Nephron (organoid): ENCODE data around the gene TAF4.

Experiments
- H3K27ac Mint-ChIP-seq, 3 experiments: 2 replicates each; pipeline ENCODE4 v1.8.0; 2020; ENCODE audit warnings: mixed read lengths in 3 of 3, mild to moderate bottlenecking in 2 of 3, moderate library complexity in 1 of 3
- H3K27me3 Mint-ChIP-seq: 2 replicates; pipeline ENCODE4 v1.8.0; 2021; ENCODE audit warnings: low read depth, mild to moderate bottlenecking, moderate library complexity, mixed read lengths
- H3K36me3 Mint-ChIP-seq: 2 replicates; pipeline ENCODE4 v1.8.0; 2020; ENCODE audit warnings: low read depth, mixed read lengths
- H3K4me1 Mint-ChIP-seq: 2 replicates; pipeline ENCODE4 v1.8.0; 2020; ENCODE audit warnings: mixed read lengths
- H3K4me3 Mint-ChIP-seq, 3 experiments: 2 replicates each; pipeline ENCODE4 v1.8.0; 2020; ENCODE audit warnings: mild to moderate bottlenecking in 3 of 3, mixed read lengths in 3 of 3, moderate library complexity in 2 of 3
- H3K9me3 Mint-ChIP-seq: 2 replicates; pipeline ENCODE4 v1.8.0; 2020; ENCODE audit warnings: mixed read lengths
- CTCF ChIP-seq, 3 experiments: fragments of 200-600 bp; sonication (generic); IDR thresholded peaks; one replicate each; pipeline ENCODE4 v1.5.0; 2021; ENCODE audit warnings: antibody characterized with exemption in 3 of 3; ENCODE audit not compliant: unreplicated experiment in 3 of 3

Gene TAF4

DNA sequence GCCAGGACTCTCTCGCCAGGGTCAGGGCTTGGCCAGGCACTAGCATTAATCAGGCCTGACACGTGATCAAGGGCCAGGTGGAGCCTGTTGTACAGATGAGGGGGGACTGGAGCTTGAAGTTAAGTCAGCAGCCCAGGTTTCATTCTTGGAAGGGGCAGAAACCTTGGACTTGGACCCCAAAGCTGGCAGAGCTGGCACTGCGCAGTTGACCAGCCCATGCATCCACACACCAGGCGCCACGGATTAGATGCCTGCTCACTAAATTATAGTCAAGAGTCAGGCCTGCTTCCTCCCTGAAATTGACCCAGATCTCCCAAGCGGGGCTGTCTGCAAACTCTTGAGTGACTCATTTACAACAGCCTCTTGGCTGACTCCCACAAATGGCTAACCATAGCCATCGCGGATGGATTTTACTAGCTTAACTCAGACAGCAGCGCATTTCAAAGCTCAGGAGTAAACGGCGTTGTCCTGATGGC, 4.1 kb upstream of the TAF4 start:
- Mint-ChIP-seq H3K4me1 (peaks cover 21% of the 10 kb centered on the region), H3K4me3 (peak overlapping the region in 2 of 3 experiments; percentile 28 to 42), H3K27ac (peak overlapping the region; percentile 60 to 89 (median 63)), H3K36me3 (no peaks in the 10 kb centered on the region), H3K27me3 (peaks cover 10% of the 10 kb centered on the region), H3K9me3 (peaks cover 23% of the 10 kb centered on the region)
- no peak for TF ChIP-seq CTCF (IDR thresholded peaks at IDR 0.05; ENCODE audit: unreplicated experiment in 3 of 3)

GRCh38 chr20:62068997-62069396, 3.3 kb upstream of the TAF4 start:
- Mint-ChIP-seq H3K4me3 (peak overlapping the region; percentile 25 to 53 (median 46)), H3K27ac (peak overlapping the region; percentile 60 to 89 (median 63)), H3K4me1 (peaks cover 21% of the 10 kb centered on the region), H3K9me3 (peaks cover 19% of the 10 kb centered on the region), H3K27me3 (peaks cover 10% of the 10 kb centered on the region), H3K36me3 (no peaks in the 10 kb centered on the region)
- no peak for TF ChIP-seq CTCF (IDR thresholded peaks at IDR 0.05; ENCODE audit: unreplicated experiment in 3 of 3)

DNA sequence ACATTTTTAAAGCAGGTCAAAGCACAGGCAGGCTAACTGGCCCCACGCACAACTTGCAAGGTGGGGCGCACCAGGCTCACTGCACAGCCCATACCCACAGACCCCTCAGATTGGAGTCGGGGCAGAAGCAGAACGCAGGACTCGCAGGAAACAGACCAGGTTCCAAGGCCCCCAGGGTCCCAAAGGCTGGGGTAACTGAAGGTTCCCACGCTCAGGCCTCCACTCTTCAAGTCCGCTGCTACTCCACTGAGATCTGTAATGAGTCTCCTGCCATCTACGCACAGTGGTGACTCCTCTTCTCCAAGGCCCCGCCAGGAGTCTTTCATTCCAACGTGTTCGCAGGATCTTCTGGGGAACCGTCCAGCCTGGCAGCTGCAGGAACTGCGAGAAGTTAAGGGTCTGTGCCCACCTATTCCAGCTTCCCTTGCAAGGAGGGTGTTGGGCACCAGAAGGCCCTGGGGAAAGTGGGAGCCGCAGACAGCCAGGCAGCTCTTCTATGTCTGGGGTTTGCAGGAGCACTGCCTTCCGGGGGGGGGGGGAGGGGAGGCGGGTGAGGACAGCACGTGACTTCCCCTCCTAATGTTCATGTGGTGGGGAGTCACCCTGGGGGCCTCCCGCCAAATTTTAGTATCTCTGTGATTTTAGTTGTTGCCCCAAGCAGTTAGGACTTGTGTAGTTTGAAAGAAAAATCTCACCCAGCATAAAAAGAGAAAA, 2.0 kb upstream of the TAF4 start:
- TF ChIP-seq CTCF (IDR thresholded peaks at IDR 0.05; ENCODE audit: unreplicated experiment in 3 of 3) = no peak
- Mint-ChIP-seq H3K27me3 (peaks cover 10% of the 10 kb centered on the region), H3K4me3 (peak overlapping the region; percentile 91 to 96 (median 92)), H3K36me3 (peaks cover under 1% of the 10 kb centered on the region), H3K27ac (peak overlapping the region; percentile 99 to 100 (median 99)), H3K4me1 (peaks cover 30% of the 10 kb centered on the region), H3K9me3 (peaks cover 6% of the 10 kb centered on the region)

- peaks cover 5% of the 10 kb centered on the region for H3K36me3 Mint-ChIP-seq
- H3K4me1 Mint-ChIP-seq = peaks cover 36% of the 10 kb centered on the region
- H3K27me3 Mint-ChIP-seq = peaks cover 10% of the 10 kb centered on the region
- H3K27ac Mint-ChIP-seq = peak overlapping the region; percentile 99 to 100 (median 99)
- TF ChIP-seq CTCF (IDR thresholded peaks at IDR 0.05; ENCODE audit: unreplicated experiment in 3 of 3) = no peak
- H3K4me3 Mint-ChIP-seq = peak overlapping the region; percentile 91 to 96 (median 92)
- peaks cover 6% of the 10 kb centered on the region for H3K9me3 Mint-ChIP-seq
These were observed 1.3 kb upstream of the TAF4 start for GRCh38 chr20:62066983-62067433.

- Mint-ChIP-seq H3K4me3 (peak overlapping the region; percentile 91 to 96 (median 92)), H3K36me3 (peaks cover 5% of the 10 kb centered on the region), H3K27me3 (peaks cover 10% of the 10 kb centered on the region), H3K9me3 (peaks cover 4% of the 10 kb centered on the region), H3K27ac (peak overlapping the region; percentile 99 to 100 (median 99)), H3K4me1 (peaks cover 36% of the 10 kb centered on the region)
- no peak for TF ChIP-seq CTCF (IDR thresholded peaks at IDR 0.05; ENCODE audit: unreplicated experiment in 3 of 3)
These were observed 780 bp upstream of the TAF4 start for GRCh38 chr20:62066339-62066982.
